ENCODE data around the gene GSG1L. TPM values are rescaled to one million over a fixed set of nuclear protein-coding genes. Genes with fewer than 3 reads are reported as not detected.

GSG1L gene
- total RNA-seq, 2 donors from 2014 or later: 0.29 TPM; not detected in 1

DNA sequence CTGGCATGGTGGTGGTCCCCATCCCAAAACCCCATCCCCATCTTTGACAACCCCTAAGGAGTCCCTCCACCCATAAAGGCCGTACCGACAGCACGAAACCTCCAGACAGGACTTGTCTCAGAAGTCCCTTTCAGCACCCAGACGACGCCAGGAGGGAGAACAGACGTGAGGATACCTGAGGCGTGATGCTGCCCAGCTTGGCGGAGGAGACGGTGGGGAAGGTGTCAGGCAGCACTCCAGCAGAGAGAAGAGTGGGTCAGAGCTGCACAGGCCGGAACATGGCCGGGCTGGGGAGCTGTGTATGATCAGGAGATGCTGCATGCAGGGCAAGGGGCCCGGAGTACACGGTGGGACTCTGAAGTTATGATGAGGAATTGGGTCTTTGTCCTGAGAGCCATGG lies 244.2 kb downstream of the GSG1L start:
- H3K4me1 Mint-ChIP-seq: no peaks in the 10 kb centered on the region
- H3K27ac Mint-ChIP-seq: no peak overlapping the region
- no peaks in the 10 kb centered on the region for H3K9me3 Mint-ChIP-seq
- ATAC-seq (replicated peaks): no peak
- H3K36me3 Mint-ChIP-seq (ENCODE audit: low read depth): no peaks in the 10 kb centered on the region
- H3K27me3 Mint-ChIP-seq: peaks cover 19% of the 10 kb centered on the region
- no peak overlapping the region for H3K4me3 Mint-ChIP-seq

DNA sequence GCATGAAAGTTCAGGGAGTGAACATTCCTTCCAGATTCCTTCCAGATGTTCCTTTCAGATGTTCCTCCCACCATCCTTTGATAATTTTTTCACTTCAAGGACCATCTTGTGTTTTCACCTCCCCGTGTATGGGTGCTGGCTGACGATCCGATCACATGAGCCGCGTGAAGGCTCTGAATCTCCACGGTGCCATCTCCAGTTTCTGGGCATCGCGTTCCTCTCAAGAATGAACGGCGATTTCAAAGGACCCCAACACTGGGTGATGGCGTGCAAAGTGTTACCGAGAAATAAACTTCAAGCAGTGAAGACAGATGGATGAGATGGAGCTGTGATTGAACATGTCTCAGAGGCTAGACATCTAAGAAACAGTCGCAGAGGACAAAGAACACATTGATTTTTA lies 245.3 kb downstream of the GSG1L start:
- no peak overlapping the region for H3K4me3 Mint-ChIP-seq
- no peaks in the 10 kb centered on the region for H3K9me3 Mint-ChIP-seq
- no peaks in the 10 kb centered on the region for H3K4me1 Mint-ChIP-seq
- no peak overlapping the region for H3K27ac Mint-ChIP-seq
- H3K36me3 Mint-ChIP-seq (ENCODE audit: low read depth): no peaks in the 10 kb centered on the region
- H3K27me3 Mint-ChIP-seq: peaks cover 19% of the 10 kb centered on the region
- no peak for ATAC-seq (replicated peaks)

DNA sequence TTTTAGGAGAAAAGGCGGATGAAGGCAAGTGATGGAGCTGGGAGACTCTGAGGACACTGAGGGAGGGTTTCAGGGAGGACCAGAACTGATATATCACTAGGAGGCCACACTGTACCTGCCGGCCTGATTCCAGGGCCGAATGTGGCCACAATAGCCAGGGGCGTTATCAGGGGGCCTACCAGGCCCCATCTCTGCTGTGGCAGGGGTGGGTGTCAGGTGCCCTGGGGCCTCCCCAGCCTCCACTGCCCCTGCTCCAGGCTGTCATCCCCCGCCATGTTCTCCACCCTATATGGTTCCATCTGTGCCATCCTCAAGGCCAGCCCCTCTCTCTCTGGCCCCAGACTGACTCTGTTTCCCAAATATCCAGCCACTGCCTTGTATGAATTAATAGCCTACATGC lies 246.5 kb downstream of the GSG1L start:
- Mint-ChIP-seq H3K36me3 (ENCODE audit: low read depth) (no peaks in the 10 kb centered on the region), H3K4me3 (no peak overlapping the region), H3K27ac (no peak overlapping the region), H3K27me3 (peaks cover 22% of the 10 kb centered on the region), H3K9me3 (no peaks in the 10 kb centered on the region), H3K4me1 (no peaks in the 10 kb centered on the region)
- no peak for ATAC-seq (replicated peaks)

DNA sequence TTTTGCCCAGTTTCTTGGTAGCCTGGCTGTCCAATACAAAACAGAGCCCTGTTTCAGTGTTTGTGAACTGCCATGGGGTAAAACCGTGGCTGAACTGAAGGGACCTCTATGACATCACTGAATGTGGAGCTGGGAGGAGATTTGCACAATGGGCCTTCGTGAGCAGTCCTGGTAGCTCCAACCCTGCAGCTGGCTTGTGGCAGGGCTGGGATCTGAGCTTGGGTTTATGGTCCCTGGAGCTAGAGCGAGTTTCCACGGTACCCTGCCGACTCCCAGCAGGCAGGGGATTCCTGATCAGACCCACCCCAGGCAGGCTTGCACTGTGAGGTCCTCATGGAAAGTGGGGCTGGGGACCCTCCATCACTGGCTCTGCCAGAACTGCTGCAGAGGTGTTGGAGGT lies 247.0 kb downstream of the GSG1L start:
- H3K36me3 Mint-ChIP-seq (ENCODE audit: low read depth): no peaks in the 10 kb centered on the region
- no peaks in the 10 kb centered on the region for H3K9me3 Mint-ChIP-seq
- H3K27me3 Mint-ChIP-seq: peaks cover 22% of the 10 kb centered on the region
- H3K4me3 Mint-ChIP-seq: no peak overlapping the region
- H3K4me1 Mint-ChIP-seq: no peaks in the 10 kb centered on the region
- ATAC-seq (replicated peaks): no peak
- no peak overlapping the region for H3K27ac Mint-ChIP-seq

DNA sequence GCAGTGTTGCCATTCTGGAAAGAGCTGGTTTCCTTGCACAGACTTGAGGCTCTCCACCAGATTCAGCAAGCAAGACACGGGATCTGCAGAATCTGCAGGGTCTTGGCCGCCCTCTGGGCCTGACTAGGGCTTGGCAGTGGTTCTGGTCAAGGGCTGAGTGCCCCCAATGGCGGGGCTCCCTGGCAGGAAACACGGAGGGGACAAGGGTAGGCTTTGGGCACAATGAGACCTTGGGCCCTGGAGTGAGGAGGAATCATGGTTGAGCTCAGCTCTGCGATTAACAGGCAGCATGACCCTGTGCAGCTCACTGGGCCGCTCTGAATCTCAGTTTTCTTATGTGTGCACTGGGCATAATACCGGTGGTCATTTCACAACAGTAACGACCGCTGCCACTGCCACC lies 249.9 kb downstream of the GSG1L start:
- Mint-ChIP-seq H3K9me3 (no peaks in the 10 kb centered on the region), H3K4me3 (no peak overlapping the region), H3K4me1 (no peaks in the 10 kb centered on the region), H3K36me3 (ENCODE audit: low read depth) (no peaks in the 10 kb centered on the region), H3K27me3 (peaks cover 16% of the 10 kb centered on the region), H3K27ac (no peak overlapping the region)
- no peak for ATAC-seq (replicated peaks)

DNA sequence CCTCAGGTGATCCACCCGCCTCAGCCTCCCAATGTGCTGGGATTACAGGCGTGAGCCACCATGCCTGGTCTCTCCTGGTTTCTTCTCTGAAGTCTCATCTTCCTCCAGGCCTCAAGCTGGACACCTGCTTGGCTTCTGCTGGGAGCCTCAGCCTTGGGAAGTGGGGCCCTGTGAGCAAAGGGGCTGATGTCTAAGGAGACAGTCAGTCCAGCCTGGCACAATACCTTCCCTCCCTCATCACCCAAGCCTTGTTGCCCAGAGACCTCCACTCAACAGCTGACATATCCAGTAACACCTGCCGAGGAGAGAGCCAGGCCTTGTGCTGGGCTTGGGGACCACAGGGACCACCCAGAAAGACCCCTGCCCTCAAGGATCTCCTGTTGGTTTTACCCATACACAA lies 251.6 kb downstream of the GSG1L start:
- Mint-ChIP-seq H3K36me3 (ENCODE audit: low read depth) (no peaks in the 10 kb centered on the region), H3K27me3 (peaks cover 12% of the 10 kb centered on the region), H3K27ac (no peak overlapping the region), H3K9me3 (no peaks in the 10 kb centered on the region), H3K4me3 (no peak overlapping the region), H3K4me1 (no peaks in the 10 kb centered on the region)
- ATAC-seq (replicated peaks): no peak

DNA sequence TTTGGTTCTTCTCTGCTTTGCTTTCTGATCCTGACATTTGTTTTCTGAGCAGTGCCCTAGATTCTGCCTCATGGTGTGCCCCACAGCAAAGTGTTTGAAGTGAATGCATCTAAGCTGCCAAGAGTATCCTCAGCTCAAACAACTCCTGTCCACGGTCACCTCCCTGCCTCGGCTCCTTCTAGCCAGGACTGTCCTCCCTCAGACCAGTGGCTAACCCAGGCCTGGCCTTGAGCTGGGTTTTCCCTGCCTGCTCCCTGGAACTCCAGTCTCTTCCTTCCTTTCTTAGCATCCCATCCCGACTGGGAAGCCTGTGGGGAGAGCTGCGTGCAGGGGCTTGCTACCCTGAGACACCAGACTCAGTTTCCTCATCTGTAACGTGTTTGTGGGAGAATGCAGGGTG lies 256.5 kb downstream of the GSG1L start:
- Mint-ChIP-seq H3K4me3 (no peak overlapping the region), H3K27me3 (peaks cover 32% of the 10 kb centered on the region), H3K4me1 (peaks cover 6% of the 10 kb centered on the region), H3K27ac (no peak overlapping the region), H3K36me3 (ENCODE audit: low read depth) (no peaks in the 10 kb centered on the region), H3K9me3 (no peaks in the 10 kb centered on the region)
- ATAC-seq (replicated peaks): no peak

DNA sequence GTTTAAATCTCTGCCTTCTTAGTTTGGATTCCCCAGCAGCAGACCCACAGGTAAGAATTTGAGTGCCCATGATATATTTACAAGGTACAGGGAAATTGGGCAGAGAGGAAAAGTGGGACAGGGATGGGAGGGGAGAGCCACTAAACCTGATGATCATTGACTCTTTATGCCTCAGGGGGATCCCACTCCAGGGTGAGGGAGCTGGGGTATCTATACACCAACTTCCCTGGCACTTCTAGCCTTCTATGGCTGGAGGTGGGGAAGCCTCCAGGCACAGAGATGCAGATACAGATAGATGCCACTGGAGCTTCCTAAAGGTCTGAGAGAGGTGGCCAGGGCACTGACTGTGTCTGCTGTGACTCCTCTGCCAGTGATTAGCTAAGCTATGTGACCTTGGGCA lies 257.1 kb downstream of the GSG1L start:
- no peaks in the 10 kb centered on the region for H3K9me3 Mint-ChIP-seq
- no peak for ATAC-seq (replicated peaks)
- peaks cover 36% of the 10 kb centered on the region for H3K27me3 Mint-ChIP-seq
- peaks cover 6% of the 10 kb centered on the region for H3K4me1 Mint-ChIP-seq
- H3K36me3 Mint-ChIP-seq (ENCODE audit: low read depth): no peaks in the 10 kb centered on the region
- no peak overlapping the region for H3K4me3 Mint-ChIP-seq
- H3K27ac Mint-ChIP-seq: no peak overlapping the region

DNA sequence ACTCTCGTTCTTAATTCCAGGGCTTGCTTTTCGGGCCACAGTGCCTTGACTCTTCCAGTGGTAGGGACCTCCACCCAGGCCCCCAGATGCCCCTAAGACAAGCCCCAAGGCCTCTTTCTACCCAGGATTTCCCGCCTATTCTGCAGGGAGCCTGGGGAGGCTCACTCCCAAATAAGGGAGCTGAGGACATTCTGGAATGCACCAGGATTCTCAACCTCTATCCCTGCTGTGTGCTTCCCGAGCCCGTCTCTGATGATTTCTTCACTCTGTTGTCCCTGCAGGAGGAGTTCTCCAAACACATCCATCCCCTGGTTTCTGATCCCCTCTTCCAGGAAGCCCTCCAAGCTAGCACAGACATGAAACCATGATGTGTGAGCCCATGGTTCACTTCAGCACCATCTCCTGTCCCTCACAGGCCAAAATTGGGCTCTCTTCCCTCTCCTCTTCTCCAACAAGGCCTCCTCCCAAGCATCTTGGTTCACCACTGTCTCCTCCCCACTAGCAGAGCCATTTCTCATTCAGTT lies 257.6 kb downstream of the GSG1L start:
- Mint-ChIP-seq H3K4me3 (no peak overlapping the region), H3K36me3 (ENCODE audit: low read depth) (no peaks in the 10 kb centered on the region), H3K27me3 (peaks cover 36% of the 10 kb centered on the region), H3K27ac (no peak overlapping the region), H3K9me3 (no peaks in the 10 kb centered on the region), H3K4me1 (peaks cover 6% of the 10 kb centered on the region)
- no peak for ATAC-seq (replicated peaks)

DNA sequence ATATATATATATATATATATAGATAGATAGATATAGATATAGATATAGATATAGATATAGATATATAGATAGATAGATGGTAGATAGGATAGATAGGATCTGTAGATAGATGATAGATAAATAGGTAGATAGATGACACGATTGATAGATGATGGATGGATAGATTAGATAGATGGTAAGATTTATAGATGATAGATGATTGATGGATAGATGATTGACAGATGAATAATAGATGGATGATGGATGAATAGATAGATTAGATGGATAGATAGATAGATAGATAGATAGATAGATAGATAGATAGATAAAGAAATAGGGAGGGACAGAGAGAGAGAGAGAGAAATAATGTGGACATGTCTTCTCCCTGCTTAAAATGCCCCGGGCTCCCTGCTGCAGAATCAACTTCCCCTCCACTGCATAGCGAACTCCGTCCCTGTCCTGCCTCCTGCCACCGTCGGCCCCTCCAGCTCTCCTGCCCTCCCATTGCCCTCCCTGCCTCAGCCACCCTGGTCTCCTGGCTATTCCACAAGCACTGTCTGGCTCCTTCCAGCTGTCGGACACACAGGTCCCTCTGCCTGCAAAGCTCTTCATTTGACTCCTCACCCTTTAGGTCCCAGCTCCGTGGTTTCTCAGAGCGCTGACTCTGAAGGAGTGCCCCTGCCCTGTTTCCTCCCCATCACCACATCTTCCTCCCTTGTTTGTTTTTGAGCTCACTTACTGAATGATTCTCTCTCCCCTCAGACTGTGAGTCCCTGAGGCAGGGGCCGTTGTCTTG lies 259.6 kb downstream of the GSG1L start:
- Mint-ChIP-seq H3K27ac (no peak overlapping the region), H3K36me3 (ENCODE audit: low read depth) (no peaks in the 10 kb centered on the region), H3K4me1 (peaks cover 6% of the 10 kb centered on the region), H3K4me3 (no peak overlapping the region), H3K27me3 (peaks cover 30% of the 10 kb centered on the region), H3K9me3 (no peaks in the 10 kb centered on the region)
- no peak for ATAC-seq (replicated peaks)

DNA sequence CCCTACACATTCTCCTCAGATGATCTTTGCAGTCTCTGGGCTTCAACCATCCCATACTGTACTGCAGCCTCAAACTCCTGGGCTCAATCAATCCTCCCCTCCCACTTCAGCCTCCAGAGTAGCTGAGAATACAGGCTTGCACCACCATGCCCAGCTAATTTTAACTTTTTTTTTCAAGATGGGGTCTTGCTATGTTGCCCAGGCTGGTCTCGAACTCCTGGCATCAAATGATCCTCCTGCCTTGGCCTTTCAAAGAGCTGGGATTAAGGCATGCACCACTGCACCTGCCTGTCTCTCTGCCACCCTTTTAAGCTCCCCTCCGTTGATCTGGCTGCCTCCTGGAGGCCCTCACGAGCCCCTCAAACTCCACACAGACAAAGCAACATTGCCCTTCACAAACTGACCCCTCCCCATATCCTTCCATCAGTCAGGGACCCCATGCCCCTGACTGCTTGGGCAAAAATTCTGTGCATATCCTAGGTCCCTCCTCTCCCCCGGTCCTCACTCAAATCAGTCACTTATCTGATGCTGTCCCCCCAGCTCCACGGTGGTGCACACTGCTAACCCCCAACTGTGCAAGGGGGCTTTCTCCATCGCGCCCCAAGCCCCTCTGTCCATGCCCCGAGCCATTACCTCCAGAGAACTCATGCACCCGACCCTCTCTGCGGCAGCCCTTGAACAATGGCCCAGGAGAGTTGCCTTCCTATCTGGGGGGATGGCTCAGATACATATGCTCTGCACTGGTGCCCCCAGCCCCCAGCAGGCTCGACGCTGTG lies 260.7 kb downstream of the GSG1L start:
- no peaks in the 10 kb centered on the region for H3K36me3 Mint-ChIP-seq (ENCODE audit: low read depth)
- no peak for ATAC-seq (replicated peaks)
- peaks cover 6% of the 10 kb centered on the region for H3K4me1 Mint-ChIP-seq
- H3K27me3 Mint-ChIP-seq: peaks cover 27% of the 10 kb centered on the region
- no peak overlapping the region for H3K4me3 Mint-ChIP-seq
- H3K27ac Mint-ChIP-seq: no peak overlapping the region
- H3K9me3 Mint-ChIP-seq: no peaks in the 10 kb centered on the region

DNA sequence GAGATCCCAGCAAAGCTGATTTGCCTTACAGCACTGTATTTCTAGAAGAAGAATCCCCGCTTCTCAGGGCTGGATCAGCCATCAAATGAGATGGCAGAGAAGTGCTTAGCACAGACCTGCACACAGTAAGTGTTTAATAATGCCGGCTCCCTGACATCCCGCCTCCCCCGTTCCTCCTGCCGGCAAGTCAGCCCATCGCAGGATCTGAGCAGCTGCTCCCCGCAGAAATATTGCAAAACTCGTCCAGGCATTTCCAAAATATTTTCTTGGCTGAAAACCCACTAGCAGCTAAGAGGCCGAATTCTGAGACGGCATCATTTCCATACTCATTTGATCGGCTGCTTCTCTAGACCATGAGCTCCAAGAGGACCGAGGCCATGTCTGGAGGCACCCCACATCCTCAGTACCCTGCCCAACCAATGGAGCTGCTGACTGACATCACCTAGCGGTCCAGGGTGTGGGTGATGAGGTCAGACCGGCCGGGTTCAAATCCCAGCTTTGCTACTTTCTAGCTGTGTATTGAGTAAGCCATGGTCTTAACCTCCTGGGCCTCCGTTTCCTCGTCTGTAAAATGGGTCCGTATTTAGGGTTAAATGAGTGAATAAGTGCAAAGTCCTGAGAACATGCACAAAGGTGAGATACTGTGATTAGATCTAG lies 262.1 kb downstream of the GSG1L start:
- Mint-ChIP-seq H3K4me1 (peaks cover 6% of the 10 kb centered on the region), H3K27me3 (peaks cover 30% of the 10 kb centered on the region), H3K27ac (no peak overlapping the region), H3K4me3 (no peak overlapping the region), H3K36me3 (ENCODE audit: low read depth) (no peaks in the 10 kb centered on the region), H3K9me3 (no peaks in the 10 kb centered on the region)
- ATAC-seq (replicated peaks): no peak

DNA sequence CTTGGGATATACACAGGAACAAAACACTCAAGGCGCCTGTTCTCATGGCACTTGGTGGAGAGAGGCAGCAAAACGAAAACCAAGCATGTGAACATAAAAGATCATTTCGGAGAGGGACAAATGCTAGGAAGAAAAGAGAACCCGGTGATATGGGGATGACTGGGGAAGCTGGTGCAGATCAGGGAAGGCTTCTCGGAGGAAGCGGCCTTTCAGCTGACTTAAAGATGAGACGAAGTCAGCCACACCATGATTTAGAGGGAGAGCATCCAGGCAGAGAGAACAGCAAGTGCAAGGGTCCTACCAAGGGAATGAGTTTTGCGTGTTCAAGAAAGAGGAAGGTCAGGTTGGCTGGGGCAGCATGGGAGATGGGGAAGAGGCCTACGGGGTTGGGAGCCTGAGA lies 262.7 kb downstream of the GSG1L start:
- no peak for ATAC-seq (replicated peaks)
- no peak overlapping the region for H3K27ac Mint-ChIP-seq
- no peaks in the 10 kb centered on the region for H3K36me3 Mint-ChIP-seq (ENCODE audit: low read depth)
- peaks cover under 1% of the 10 kb centered on the region for H3K9me3 Mint-ChIP-seq
- H3K4me1 Mint-ChIP-seq: peaks cover 6% of the 10 kb centered on the region
- H3K27me3 Mint-ChIP-seq: peaks cover 26% of the 10 kb centered on the region
- H3K4me3 Mint-ChIP-seq: no peak overlapping the region

DNA sequence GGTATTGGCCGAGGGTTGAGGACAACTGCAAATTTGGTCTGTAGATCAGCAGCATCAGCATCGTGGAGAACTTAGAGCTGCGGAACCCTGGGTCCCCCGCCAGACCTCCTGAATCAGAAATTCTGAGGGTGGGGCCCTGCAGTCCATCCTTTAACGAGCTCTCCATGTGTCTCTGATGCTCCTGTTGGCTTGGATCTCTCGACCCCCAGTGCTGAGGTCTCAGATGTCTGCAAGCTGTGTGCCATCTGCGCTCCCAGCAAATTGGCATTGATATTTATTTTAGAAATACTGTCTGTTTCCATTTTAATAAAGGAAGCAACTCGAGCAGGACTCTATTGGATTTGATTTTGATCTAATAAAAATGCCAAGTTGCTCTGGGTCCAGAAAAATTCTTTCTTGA lies 263.6 kb downstream of the GSG1L start:
- Mint-ChIP-seq H3K4me1 (peaks cover 6% of the 10 kb centered on the region), H3K27me3 (peaks cover 28% of the 10 kb centered on the region), H3K36me3 (ENCODE audit: low read depth) (no peaks in the 10 kb centered on the region), H3K9me3 (peaks cover 4% of the 10 kb centered on the region), H3K27ac (no peak overlapping the region), H3K4me3 (no peak overlapping the region)
- ATAC-seq (replicated peaks): no peak

DNA sequence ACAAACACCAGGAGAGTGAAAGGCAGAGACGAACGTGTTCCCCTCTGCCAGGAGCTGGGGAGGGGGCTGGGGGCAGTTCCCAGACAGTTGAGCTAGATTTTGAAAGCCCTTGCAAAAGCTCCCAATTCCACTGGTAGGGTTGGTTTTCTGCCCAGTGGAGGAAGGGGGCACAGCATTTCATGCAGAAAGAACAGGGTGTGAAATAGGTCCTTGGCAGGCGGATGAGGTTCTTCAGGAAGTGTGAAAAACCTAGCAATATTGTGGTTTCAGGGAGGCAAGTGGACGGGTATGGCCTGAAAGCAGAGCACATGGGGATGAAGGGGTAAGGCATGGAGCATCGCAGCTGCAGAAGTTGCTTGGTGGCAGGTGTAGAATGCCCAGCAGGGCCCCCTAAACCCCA lies 265.3 kb downstream of the GSG1L start:
- Mint-ChIP-seq H3K4me1 (no peaks in the 10 kb centered on the region), H3K9me3 (peaks cover 4% of the 10 kb centered on the region), H3K36me3 (ENCODE audit: low read depth) (no peaks in the 10 kb centered on the region), H3K27ac (no peak overlapping the region), H3K27me3 (peaks cover 16% of the 10 kb centered on the region), H3K4me3 (no peak overlapping the region)
- ATAC-seq (replicated peaks): no peak

Measured in activated T-helper 17 cell treated with anti-CD3 and anti-CD28 coated beads, Interleukin-2, amount 50 U/mL, for 72 hours (primary cell).